Colonic mucosa (tissue), 4 donors: Measurements from ENCODE around the gene TTYH3. TPM values are rescaled to one million over a fixed set of nuclear protein-coding genes. Genes with fewer than 3 reads are reported as not detected.

ENCODE experiments used
- DNase-seq: peaks from one replicate; pipeline ENCODE4 v3.0.0-alpha.2; 2020
- H3K27ac ChIP-seq: fragments of 200-600 bp; one replicate; pipeline ENCODE4 v1.8.0; 2021
- H3K27me3 ChIP-seq: fragments of 200-600 bp; one replicate; pipeline ENCODE4 v1.8.0; 2021
- H3K36me3 ChIP-seq: fragments of 200-600 bp; one replicate; pipeline ENCODE4 v1.8.0; 2021
- H3K4me1 ChIP-seq: fragments of 200-600 bp; one replicate; pipeline ENCODE4 v1.8.0; 2021; ENCODE audit warnings: mild to moderate bottlenecking
- H3K4me3 ChIP-seq: fragments of 200-600 bp; one replicate; pipeline ENCODE4 v1.8.0; 2021
- H3K9ac ChIP-seq, 2 donors: one replicate each; pipeline ENCODE4 v1.7.0; 2013; ENCODE audit warnings: control low read depth in 2 of 2, low read depth in 2 of 2, low read length in 2 of 2
- H3K9me3 ChIP-seq: fragments of 200-600 bp; one replicate; pipeline ENCODE4 v1.8.0; 2021
- CTCF ChIP-seq: fragments of 200-600 bp; IDR thresholded peaks from one replicate; pipeline ENCODE4 v1.8.0; 2022; ENCODE audit warnings: antibody characterized with exemption, mild to moderate bottlenecking
- intact Hi-C: fragments of 100-400 bp; cut with DNase I; formaldehyde crosslinking; loops from one replicate; pipeline ENCODE4 v1.14.1; 2022
- total RNA-seq, 2 donors: library from RNA; stranded (reverse); fragmentation: NEBNext Ultra II Directional in 1 of 2; extraction: Animal tissue kit (Norgen Biotek cat#: 25700) in 1 of 2; gene quantifications; one replicate each; pipeline ENCODE4 v1.2.1, GENCODE V29; 2021
- donor health status: healthy.
- donor health status: DM: no; HTN: no; CAD: no.
- donor health status: DM: no; HTN: no; CAD: no.

The TTYH3 gene
- total RNA-seq, 2 donors from 2014 or later = 50.0 to 59.5 TPM

GRCh38 chr7:2593036-2593727 is 38.6 kb upstream of the TTYH3 start:
- TF ChIP-seq CTCF = no peak
- Histone ChIP-seq H3K4me3 (no peak overlapping the region), H3K27me3 (no peaks in the 10 kb centered on the region), H3K4me1 (no peaks in the 10 kb centered on the region), H3K36me3 (no peaks in the 10 kb centered on the region), H3K27ac (no peak overlapping the region), H3K9ac (no peak overlapping the region), H3K9me3 (no peaks in the 10 kb centered on the region)
- intact Hi-C loops = no loop called here
- DNase-seq = no peak

- intact Hi-C loops = no loop called here
- Histone ChIP-seq H3K9me3 (no peaks in the 10 kb centered on the region), H3K36me3 (no peaks in the 10 kb centered on the region), H3K27me3 (no peaks in the 10 kb centered on the region), H3K4me3 (no peak overlapping the region), H3K4me1 (no peaks in the 10 kb centered on the region), H3K27ac (no peak overlapping the region), H3K9ac (no peak overlapping the region)
- TF ChIP-seq CTCF = no peak
- no peak for DNase-seq
These were observed 37.2 kb upstream of the TTYH3 start for GRCh38 chr7:2594599-2594998.

GRCh38 chr7:2595258-2595860 is 36.4 kb upstream of the TTYH3 start:
- Histone ChIP-seq H3K27me3 (no peaks in the 10 kb centered on the region), H3K9ac (no peak overlapping the region), H3K4me1 (no peaks in the 10 kb centered on the region), H3K9me3 (no peaks in the 10 kb centered on the region), H3K36me3 (no peaks in the 10 kb centered on the region), H3K27ac (no peak overlapping the region), H3K4me3 (no peak overlapping the region)
- DNase-seq = no peak
- no peak for TF ChIP-seq CTCF
- intact Hi-C loops = no loop called here

GRCh38 chr7:2596464-2597272 is 35.1 kb upstream of the TTYH3 start:
- Histone ChIP-seq H3K36me3 (no peaks in the 10 kb centered on the region), H3K27me3 (no peaks in the 10 kb centered on the region), H3K9me3 (no peaks in the 10 kb centered on the region), H3K4me3 (no peak overlapping the region), H3K4me1 (no peaks in the 10 kb centered on the region), H3K9ac (no peak overlapping the region), H3K27ac (no peak overlapping the region)
- intact Hi-C loops = no loop called here
- no peak for DNase-seq
- no peak for TF ChIP-seq CTCF

- Histone ChIP-seq H3K4me1 (no peaks in the 10 kb centered on the region), H3K4me3 (no peak overlapping the region), H3K36me3 (no peaks in the 10 kb centered on the region), H3K9ac (no peak overlapping the region), H3K27ac (no peak overlapping the region), H3K27me3 (no peaks in the 10 kb centered on the region), H3K9me3 (no peaks in the 10 kb centered on the region)
- intact Hi-C loops = no loop called here
- no peak for DNase-seq
- no peak for TF ChIP-seq CTCF
These were observed 34.5 kb upstream of the TTYH3 start for GRCh38 chr7:2597273-2597640.
